ENCODE results near the gene CAMSAP2.

The CAMSAP2 gene

GRCh38 chr1:200837931-200838571, 99.4 kb downstream of the CAMSAP2 start:
- DNase-seq (ENCODE audit: low read depth in 2 of 3, low spot score in 1 of 3), result no peak

- DNase-seq (ENCODE audit: low read depth in 2 of 3, low spot score in 1 of 3), result no peak
Measured at GRCh38 chr1:200838676-200839445, 100.2 kb downstream of the CAMSAP2 start.

GRCh38 chr1:200845360-200845759, 106.7 kb downstream of the CAMSAP2 start:
- no peak for DNase-seq (ENCODE audit: low read depth in 2 of 3, low spot score in 1 of 3)

DNA sequence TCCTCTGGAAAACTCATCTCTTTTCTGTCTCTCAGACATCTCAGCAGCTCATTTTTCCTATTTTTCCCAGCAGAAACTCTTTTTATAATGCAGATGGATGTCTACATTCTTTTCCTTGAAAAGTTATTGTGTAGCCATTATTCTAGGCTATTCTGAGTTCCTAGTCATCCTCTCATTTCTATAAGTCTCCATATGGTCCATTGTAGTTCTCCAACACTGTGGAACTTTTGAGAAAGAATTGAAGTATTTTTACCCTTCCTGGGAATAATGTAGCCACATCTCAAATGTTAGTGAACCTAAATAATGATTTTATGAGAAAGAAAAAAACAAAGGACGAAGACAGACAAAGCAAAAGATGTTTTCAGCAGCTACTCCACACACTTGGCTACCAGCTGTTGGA, 107.7 kb downstream of the CAMSAP2 start:
- no peak for DNase-seq (ENCODE audit: low read depth in 2 of 3, low spot score in 1 of 3)

- no peak for DNase-seq (ENCODE audit: low read depth in 2 of 3, low spot score in 1 of 3)
Measured at GRCh38 chr1:200849430-200849829, 110.7 kb downstream of the CAMSAP2 start.

GRCh38 chr1:200850554-200850953, 111.9 kb downstream of the CAMSAP2 start:
- no peak for DNase-seq (ENCODE audit: low read depth in 2 of 3, low spot score in 1 of 3)

DNA sequence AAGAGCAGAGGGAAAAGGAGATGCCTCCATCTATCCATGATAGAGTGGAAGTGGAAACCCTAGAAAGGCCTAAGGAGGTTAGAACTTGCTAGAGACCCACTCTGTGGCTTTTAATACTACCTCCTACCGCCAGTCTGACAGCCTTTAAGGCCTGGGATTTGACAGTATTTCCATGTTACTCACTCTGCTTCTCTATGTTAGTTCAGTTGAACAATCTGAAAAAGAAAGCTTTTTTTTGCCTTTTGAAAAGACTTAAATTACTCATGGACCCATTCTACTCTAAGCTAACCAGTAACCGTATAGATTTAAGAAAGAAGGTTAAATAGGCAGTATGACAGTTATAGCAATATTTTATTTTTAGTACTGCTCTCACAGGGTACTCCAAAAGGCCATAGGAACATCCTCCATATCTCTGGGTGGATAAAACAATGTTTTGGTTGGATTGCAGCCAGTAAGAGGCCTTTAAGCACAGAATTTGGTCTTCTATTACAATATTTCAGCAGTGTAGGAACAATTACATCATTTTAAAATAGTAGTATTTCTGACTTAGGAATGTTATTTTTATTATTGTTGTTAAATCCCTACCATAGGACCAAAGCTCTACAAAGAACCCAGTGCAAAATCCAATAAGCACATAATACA, 118.1 kb downstream of the CAMSAP2 start:
- DNase-seq (ENCODE audit: low read depth in 2 of 3, low spot score in 1 of 3), result no peak

GRCh38 chr1:200857804-200858203, 119.1 kb downstream of the CAMSAP2 start:
- no peak for DNase-seq (ENCODE audit: low read depth in 2 of 3, low spot score in 1 of 3)

GRCh38 chr1:200861937-200862647, 123.4 kb downstream of the CAMSAP2 start:
- DNase-seq (ENCODE audit: low read depth in 2 of 3, low spot score in 1 of 3), result no peak

GRCh38 chr1:200862713-200863415, 124.2 kb downstream of the CAMSAP2 start:
- no peak for DNase-seq (ENCODE audit: low read depth in 2 of 3, low spot score in 1 of 3)

DNA sequence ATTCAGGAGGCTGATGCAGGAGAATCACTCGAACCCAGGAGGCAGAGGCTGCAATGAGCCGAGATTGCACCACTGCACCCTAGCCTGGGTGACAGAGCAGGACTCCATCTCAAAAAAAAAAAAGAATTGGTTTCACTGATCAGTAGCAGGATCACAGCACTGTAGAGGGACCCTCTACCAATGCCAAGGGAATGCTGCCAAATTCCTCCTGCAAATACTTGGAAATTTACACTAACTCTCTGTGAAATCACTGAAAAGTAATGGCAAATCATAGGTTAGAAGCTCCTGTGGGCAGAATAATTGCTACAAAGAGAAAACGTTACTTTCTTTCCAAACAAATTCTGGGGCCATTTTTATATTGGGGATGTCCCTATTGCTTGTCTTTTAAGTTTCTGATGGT, 127.4 kb downstream of the CAMSAP2 start:
- DNase-seq (ENCODE audit: low read depth in 2 of 3, low spot score in 1 of 3), result no peak

DNA sequence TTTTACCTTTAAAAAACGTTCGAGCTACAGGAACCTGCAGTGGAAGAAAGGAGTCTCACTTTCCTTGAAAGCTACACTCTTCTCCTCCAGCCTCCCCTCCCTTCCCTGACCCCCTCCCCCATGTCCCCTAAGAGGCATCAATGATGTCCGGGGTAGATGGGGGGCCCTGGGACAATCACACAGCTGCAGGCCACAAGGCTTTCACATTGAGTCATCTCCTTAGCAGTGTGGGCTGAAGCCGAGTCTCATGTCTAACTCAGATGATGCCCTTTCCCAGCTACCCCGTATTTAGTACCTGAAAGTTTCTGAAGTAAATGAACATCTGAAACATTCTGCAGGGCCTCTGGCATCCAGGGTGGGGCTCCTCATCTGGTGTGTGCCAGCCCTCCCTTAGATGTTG, 127.8 kb downstream of the CAMSAP2 start:
- DNase-seq (ENCODE audit: low read depth in 2 of 3, low spot score in 1 of 3), result peak; percentile 36 to 56 (median 55)

- no peak for DNase-seq (ENCODE audit: low read depth in 2 of 3, low spot score in 1 of 3)
Measured at GRCh38 chr1:200867018-200867811, 128.5 kb downstream of the CAMSAP2 start.

- no peak for DNase-seq (ENCODE audit: low read depth in 2 of 3, low spot score in 1 of 3)
Measured at GRCh38 chr1:200869376-200869752, 130.7 kb downstream of the CAMSAP2 start.

GRCh38 chr1:200869753-200870391, 131.2 kb downstream of the CAMSAP2 start:
- DNase-seq (ENCODE audit: low read depth in 2 of 3, low spot score in 1 of 3), result no peak

- no peak for DNase-seq (ENCODE audit: low read depth in 2 of 3, low spot score in 1 of 3)
Measured at GRCh38 chr1:200872446-200873115, 133.9 kb downstream of the CAMSAP2 start, which contains the start of gene GPR25. GPR25 (plus strand) TSS chr1:200872981; CDS start chr1:200873038, 57 bp downstream.

DNA sequence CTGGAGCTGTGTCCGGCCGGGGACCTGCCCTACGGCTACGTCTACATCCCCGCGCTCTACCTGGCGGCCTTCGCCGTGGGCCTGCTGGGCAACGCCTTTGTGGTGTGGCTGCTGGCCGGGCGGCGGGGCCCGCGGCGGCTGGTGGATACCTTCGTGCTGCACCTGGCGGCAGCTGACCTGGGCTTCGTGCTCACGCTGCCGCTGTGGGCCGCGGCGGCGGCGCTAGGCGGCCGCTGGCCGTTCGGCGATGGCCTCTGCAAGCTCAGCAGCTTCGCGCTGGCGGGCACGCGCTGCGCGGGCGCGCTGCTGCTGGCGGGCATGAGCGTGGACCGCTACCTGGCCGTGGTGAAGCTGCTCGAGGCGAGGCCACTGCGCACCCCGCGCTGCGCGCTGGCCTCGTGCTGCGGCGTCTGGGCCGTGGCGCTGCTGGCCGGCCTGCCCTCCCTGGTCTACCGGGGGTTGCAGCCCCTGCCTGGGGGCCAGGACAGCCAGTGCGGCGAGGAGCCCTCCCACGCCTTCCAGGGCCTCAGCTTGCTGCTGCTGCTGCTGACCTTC, 134.5 kb downstream of the CAMSAP2 start:
- DNase-seq (ENCODE audit: low read depth in 2 of 3, low spot score in 1 of 3), result no peak

- DNase-seq (ENCODE audit: low read depth in 2 of 3, low spot score in 1 of 3), result no peak
Measured at GRCh38 chr1:200873671-200874397, 135.1 kb downstream of the CAMSAP2 start.
